Purkinje cell (primary cell): ENCODE data around the gene METTL23. TPM values are rescaled to one million over a fixed set of nuclear protein-coding genes. Genes with fewer than 3 reads are reported as not detected.

Experiments
- polyA plus RNA-seq: library from polyadenylated mRNA; unstranded; fragments of >200 nt; fragmentation: Nextera tagmentation; gene quantifications from 2 replicates; pipeline ENCODE4 v1.2.1, GENCODE V29; 2014

Gene METTL23, protein sequence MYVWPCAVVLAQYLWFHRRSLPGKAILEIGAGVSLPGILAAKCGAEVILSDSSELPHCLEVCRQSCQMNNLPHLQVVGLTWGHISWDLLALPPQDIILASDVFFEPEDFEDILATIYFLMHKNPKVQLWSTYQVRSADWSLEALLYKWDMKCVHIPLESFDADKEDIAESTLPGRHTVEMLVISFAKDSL
- 31.3 and 58.5 TPM in 2 replicates for polyA plus RNA-seq

DNA sequence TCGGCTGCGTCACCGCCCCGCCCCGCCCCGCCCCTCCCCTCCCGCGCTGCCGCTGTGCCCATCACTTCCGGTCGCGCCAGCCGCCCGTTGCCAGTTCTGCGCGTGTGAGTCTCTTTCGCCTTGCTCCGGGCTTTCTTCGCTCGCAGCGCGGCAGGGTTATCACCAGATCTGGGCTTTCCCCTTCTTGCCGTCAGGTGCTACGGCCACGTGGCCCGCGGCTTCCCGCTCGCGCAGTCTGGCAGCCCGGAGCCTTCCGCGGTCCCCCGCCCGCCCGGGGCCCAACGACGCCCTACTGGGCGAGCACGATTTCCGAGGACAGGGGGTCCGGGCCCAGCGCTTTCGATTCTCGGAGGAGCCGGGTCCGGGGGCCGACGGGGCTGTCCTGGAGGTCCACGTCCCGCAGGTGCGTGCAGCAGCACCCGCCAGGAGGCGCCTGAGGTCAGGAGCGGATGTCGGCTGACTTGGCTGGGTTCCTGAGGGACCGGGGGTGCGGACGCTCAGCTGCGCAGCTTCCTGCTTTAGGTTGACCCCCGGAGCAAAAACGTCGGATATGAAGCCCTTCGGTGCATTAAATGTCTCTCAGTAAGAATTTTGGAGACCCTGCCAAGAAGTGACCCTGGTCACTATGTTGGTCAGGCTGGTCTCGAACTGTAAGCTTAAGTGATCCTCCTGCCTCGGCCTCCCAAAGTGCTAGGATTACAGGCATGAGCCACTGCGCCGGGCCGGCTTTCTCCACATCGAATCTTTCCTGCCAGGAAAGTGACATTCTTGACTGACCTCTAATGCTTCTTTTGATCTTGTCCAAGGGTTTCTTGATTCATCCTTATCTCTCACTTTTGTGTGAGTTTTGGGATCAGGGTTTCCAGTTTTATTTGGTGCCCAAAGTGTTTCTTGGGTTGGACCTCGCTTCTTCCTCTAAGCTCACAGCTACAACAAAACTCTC, at the start of gene METTL23:
TSS of gene METTL23 (plus strand) at position 64 of the 943 bp plus-strand sequence. CDS start 2,872 bp downstream, outside the sequence.

DNA sequence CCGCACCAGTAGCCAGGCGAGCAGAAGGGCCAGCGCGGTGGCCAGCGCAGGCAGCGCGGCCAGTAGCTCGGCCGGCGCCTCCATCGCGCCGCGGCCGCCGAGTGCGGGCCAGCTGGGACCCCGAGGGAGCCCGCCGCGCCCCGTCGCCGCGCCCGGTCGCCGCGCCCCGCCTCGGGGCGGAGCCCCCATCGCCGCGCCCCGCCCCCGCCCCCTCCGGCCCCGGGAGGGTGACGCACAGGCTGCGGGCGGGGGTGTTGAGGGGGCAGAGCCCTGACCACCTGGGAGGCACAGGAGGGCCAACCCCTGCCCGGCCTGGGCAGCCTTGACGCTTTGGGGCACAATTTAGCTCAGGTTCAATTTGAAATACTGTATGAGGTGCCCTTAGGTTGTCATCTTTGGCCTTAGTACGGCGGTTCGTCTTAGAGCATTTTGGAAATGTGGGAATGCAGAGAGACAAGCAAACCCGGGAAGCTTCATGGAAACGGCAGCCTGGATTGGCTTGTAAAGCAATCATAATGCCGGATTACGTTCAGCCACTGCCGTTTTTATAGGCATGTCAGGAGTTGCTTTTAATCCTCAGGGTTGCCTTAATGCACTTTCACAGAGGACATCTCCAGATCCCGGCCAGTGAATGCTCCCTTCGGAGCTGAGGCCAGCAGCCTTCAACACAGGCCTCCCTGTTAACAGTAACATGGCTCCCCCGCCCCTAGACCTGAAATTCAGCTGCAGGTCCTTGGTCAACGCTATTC, 15.6 kb upstream of the METTL23 start, which contains the start of gene MXRA7:
TSS of gene MXRA7 (minus strand) at position 103 of the 749 bp plus-strand sequence. CDS start at position 84, 19 bp downstream.

DNA sequence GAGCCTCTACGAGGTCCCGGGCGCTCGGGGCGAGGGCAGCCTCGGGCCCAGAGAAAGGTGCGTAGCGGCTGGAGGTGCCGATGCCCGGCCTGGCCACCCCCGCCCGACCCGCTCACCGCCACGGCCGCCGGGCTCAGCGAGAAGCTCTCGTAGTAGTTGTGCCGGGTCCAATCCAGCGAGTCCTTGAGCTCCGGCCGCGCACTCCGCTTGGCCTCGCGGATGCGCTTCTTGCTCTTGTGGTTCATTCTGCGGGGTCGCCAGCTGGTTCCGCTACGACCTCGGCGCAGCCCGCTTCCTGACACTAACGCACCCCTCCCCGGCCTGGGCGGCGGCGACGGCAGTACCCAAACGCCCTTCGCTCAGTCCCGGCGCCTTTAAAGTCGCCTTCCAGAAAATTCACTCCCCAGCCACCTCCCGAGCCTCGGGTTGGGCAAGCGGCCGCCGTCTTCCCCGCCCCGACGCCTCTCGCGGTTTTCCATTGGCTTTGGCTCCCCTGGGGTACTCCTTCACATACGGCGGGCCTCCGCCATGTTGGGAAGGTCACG, 336 bp upstream of the METTL23 start, which contains the start of gene JMJD6:
TSS of gene JMJD6 (minus strand) at position 376 of the 545 bp plus-strand sequence. CDS start at position 245, 131 bp downstream.

DNA sequence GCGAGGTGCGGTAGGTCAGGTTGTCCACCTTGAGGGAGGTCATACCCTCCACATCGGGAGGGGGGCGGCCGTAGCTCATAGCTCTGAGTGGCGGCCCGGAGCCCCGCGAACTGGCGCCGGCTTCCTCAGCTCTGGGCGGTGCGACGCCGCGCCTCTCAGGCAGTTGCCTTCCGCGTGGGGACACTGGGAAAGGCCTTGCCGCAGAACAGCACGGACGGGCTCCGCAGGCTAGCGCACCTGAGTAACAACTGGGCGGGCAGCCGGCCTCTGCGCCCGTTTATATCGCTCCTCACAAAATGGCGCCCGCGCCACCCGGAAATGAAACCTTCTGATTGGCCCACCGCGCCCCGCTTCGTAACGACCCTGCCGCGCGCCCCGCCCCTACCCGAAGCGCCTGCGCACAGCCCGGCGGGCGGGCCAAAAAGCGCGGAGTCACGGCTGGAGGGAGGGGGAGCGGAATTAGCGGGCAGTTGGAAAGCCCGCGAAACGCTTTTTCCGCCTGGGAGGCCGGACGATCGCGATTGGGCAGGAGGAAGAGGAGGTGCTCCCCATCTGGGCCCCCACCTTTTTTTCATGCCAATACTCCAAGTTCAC, 10.5 kb downstream of the METTL23 start, which contains the start of gene SRSF2:
TSS of gene SRSF2 (minus strand) at position 250 of the 594 bp plus-strand sequence. CDS start at position 79, 171 bp downstream.

DNA sequence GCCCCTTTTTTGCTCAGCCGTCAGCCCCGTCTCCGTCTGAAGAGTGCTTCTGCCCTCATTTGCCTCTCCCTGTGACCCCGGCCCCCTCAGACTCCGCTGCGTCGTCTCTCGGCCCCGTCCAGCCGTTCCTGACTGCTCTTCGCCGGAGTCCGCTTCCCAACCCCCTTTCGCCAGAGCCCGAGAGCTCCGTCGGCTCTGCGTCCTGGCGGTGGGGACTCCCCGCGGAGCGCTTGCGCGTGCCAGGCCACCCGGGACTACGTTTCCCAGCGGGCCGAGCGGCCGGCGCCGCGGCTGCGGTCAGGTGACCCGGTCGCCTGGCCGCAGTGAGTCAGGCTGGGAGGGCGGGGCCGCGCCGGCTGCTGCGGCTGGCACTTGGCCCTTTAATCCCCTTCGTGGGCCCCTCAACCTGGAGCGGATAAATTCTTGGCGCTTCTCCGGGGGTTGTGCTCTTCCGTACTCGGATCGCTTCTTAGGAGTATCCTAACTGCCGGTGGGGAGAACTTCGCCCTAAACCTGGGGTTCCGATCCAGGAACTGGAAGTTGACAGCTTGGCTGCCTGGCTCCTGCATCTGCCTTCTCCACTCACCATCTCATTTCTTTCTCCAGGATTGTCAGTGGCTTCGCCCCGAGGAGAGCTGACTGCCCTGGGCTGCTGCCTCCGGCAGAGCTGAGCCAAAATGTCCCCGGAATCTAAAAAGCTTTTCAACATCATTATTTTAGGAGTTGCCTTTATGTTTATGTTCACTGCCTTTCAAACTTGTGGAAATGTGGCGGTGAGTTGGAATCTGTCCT, 11.2 kb downstream of the METTL23 start, which contains the start of gene MFSD11:
TSS of gene MFSD11 (plus strand) at position 444 of the 792 bp plus-strand sequence. CDS start at position 678, 234 bp downstream.

Other genes starting within 250 kb of the METTL23 start
- gene RHBDF2, start 225.4 kb upstream of the METTL23 start, polyA plus RNA-seq = not detected in 2 replicates
- 0.28 and 0.83 TPM in 2 replicates for gene CYGB, start 189.1 kb upstream of the METTL23 start, polyA plus RNA-seq
- 4.4 and 4.9 TPM in 2 replicates for gene PRCD, start 186.8 kb upstream of the METTL23 start, polyA plus RNA-seq
- not detected in 2 replicates for gene ST6GALNAC2, start 141.0 kb upstream of the METTL23 start, polyA plus RNA-seq
- not detected in 2 replicates for gene ST6GALNAC1, start 83.1 kb upstream of the METTL23 start, polyA plus RNA-seq
- gene MXRA7, start 15.9 kb upstream of the METTL23 start, polyA plus RNA-seq = 33.4 and 33.6 TPM in 2 replicates
- gene JMJD6, start 233 bp upstream of the METTL23 start, polyA plus RNA-seq = 2.0 and 2.9 TPM in 2 replicates
- 93.5 and 95.2 TPM in 2 replicates for gene SRSF2, start 10.5 kb downstream of the METTL23 start, polyA plus RNA-seq
- 36.1 and 37.8 TPM in 2 replicates for gene MFSD11, start 11.3 kb downstream of the METTL23 start, polyA plus RNA-seq
- gene MGAT5B, start 141.6 kb downstream of the METTL23 start, polyA plus RNA-seq = 1.7 and 2.5 TPM in 2 replicates